ENCODE results near the gene LAMC1. TPM values are rescaled to one million over a fixed set of nuclear protein-coding genes. Genes with fewer than 3 reads are reported as not detected.

The LAMC1 gene
- total RNA-seq, 8 experiments from 2014 or later = 20.1 to 363 (median 140) TPM

DNA sequence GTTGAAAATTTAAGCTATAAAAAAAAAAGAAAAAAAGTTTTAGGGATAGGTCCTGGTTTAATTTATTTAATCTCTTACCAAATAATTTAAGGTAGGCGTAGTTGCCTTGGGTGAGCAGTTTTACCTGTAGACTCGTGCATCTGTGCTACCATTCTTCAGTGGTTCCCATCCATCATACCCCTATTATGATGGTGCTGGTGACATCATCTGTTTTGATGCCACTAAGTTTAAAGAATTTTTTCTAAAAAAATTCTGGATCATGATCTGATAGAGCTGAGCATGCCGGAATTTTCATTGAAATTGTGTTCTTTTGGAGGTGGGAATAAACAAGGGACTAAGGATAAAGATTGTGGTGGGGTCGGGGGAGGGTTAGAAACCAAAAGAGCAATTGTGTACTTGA is 15.7 kb downstream of the LAMC1 start:
- Histone ChIP-seq H3K4me3 (no peak overlapping the region), H3K4me1 (replicated peaks in 1 of 2) (peaks cover 7 to 18% of the 10 kb centered on the region in 2 donors), H3K27ac (no peak overlapping the region)
- 63 to 91% (median 80%) methylated on average over 1 to 4 of the region's 4 CpGs for WGBS, 10 experiments
- in situ Hi-C loops (cut with MboI; ENCODE audit: low pct_unique_long_range_greater_than_20kb in 2 of 9, low sequenced_read_pairs in 9 of 9, unreplicated experiment in 9 of 9) = no loop called here
- no peak for ATAC-seq (replicated peaks in 6 of 8)

- ATAC-seq (replicated peaks in 6 of 8) = no peak
- H3K4me1 ChIP-seq (replicated peaks in 1 of 2) = peaks cover 10 to 19% of the 10 kb centered on the region in 2 donors
- H3K27ac ChIP-seq = no peak overlapping the region
- 25 to 79% (median 67%) methylated on average over 2 to 4 of the region's 4 CpGs; no CpG with 5 or more reads in 1 of the 10 experiments for WGBS, 10 experiments
- no peak overlapping the region for H3K4me3 ChIP-seq
- in situ Hi-C loops (cut with MboI; ENCODE audit: low pct_unique_long_range_greater_than_20kb in 2 of 9, low sequenced_read_pairs in 9 of 9, unreplicated experiment in 9 of 9) = no loop called here
Observed at GRCh38 chr1:183039330-183039729, 16.1 kb downstream of the LAMC1 start.

DNA sequence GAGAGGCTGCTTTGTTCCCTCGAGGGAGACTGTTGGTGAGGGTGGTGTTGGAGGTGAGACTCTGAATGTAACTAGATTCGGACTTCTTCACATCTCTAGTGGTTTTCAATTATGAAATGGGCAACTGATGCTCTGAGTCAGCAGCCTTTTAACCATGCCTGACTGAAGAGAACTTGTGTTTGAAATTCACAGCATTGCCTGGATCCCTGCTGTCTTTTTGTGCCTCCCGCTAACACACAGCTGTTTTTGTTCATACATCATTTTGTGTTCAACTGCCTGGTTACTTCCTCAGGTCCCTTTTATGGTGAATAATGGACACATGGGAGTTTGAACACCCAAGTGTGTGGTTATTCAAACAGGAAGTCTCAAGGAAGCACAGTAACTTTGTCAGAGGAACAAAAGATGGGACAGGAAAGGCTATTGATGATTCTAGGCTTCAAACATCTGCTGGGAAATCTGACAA is 16.8 kb downstream of the LAMC1 start:
- no peak overlapping the region for H3K27ac ChIP-seq
- 0 to 30% (median 0%) methylated on average over 1 to 3 of the region's 3 CpGs; no CpG with 5 or more reads in 1 of the 10 experiments for WGBS, 10 experiments
- ATAC-seq (replicated peaks in 6 of 8) = peak; percentile 30 to 82 (median 72)
- H3K4me1 ChIP-seq (replicated peaks in 1 of 2) = peaks cover 13 to 20% of the 10 kb centered on the region in 2 donors
- in situ Hi-C loops (cut with MboI; ENCODE audit: low pct_unique_long_range_greater_than_20kb in 2 of 9, low sequenced_read_pairs in 9 of 9, unreplicated experiment in 9 of 9) = no loop called here
- no peak overlapping the region for H3K4me3 ChIP-seq

DNA sequence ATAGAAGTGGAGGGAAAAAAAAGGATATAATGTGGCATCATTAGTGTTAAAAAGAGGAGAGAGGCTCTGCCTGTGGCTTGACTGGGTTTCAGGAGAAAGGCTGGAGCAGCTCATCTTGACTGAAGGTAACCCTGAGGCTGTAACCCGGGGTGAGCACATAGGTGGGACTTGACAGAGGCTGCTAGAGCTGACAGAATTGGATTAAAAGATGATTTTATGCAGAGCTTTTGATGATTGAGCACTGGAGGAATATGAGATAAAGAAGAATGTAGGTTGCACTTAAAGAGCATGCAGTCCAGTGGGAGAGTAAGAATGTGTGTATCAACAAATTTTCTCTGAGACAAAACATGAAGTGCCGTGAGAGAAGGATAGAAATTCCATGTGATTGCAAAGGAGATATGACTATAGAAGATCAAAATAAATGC is 17.3 kb downstream of the LAMC1 start:
- H3K4me3 ChIP-seq = no peak overlapping the region
- in situ Hi-C loops (cut with MboI; ENCODE audit: low pct_unique_long_range_greater_than_20kb in 2 of 9, low sequenced_read_pairs in 9 of 9, unreplicated experiment in 9 of 9) = no loop called here

DNA sequence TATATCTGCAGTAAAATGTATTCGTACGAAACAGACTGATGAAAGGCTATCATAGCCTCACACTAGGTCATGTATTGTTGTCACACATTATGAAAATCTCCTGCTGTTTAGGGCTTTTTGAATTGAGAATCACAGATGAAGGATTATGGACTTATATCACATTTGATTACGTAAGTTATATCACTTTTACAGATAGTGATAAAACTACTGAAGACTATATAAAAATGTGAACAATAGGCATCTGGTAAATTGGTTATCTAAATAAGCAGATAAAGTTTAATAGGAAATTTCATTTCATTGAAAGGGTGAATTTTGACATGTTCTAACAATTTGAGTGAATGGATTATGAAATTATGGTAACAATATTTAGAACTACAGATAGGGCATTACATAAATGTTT is 20.0 kb downstream of the LAMC1 start:
- ATAC-seq (replicated peaks in 6 of 8) = no peak
- 0 to 100% (median 52%) methylated on average over 1 to 3 of the region's 3 CpGs for WGBS, 10 experiments
- no peak overlapping the region for H3K4me3 ChIP-seq
- in situ Hi-C loops (cut with MboI; ENCODE audit: low pct_unique_long_range_greater_than_20kb in 2 of 9, low sequenced_read_pairs in 9 of 9, unreplicated experiment in 9 of 9) = no loop called here
- no peak overlapping the region for H3K27ac ChIP-seq
- H3K4me1 ChIP-seq (replicated peaks in 1 of 2) = peaks cover 13 to 20% of the 10 kb centered on the region in 2 donors

More for the DNA sequence above, 17.3 kb downstream of the LAMC1 start:
- ATAC-seq (replicated peaks in 6 of 8) = peak in 1 of 8 experiments; percentile 27
- H3K4me1 ChIP-seq (replicated peaks in 1 of 2) = peaks cover 13 to 20% of the 10 kb centered on the region in 2 donors
- WGBS, 10 experiments = 0 to 100% (median 48%) methylated on average over 1 to 2 of the region's 2 CpGs; no CpG with 5 or more reads in 1 of the 10 experiments
- H3K27ac ChIP-seq = no peak overlapping the region

GRCh38 chr1:183043872-183044854 is 20.9 kb downstream of the LAMC1 start:
- ATAC-seq (replicated peaks in 6 of 8) = peak in 3 of 8 experiments; percentile 29 to 60 (median 41)
- Histone ChIP-seq H3K4me1 (replicated peaks in 1 of 2) (peaks cover 13 to 20% of the 10 kb centered on the region in 2 donors), H3K27ac (no peak overlapping the region), H3K4me3 (no peak overlapping the region)
- in situ Hi-C loops (cut with MboI; ENCODE audit: low pct_unique_long_range_greater_than_20kb in 2 of 9, low sequenced_read_pairs in 9 of 9, unreplicated experiment in 9 of 9) = no loop called here
- 6 to 100% (median 58%) methylated on average over 1 to 7 of the region's 7 CpGs for WGBS, 10 experiments

GRCh38 chr1:183044893-183045649 is 21.9 kb downstream of the LAMC1 start:
- in situ Hi-C loops (cut with MboI; ENCODE audit: low pct_unique_long_range_greater_than_20kb in 2 of 9, low sequenced_read_pairs in 9 of 9, unreplicated experiment in 9 of 9) = no loop called here
- WGBS, 10 experiments = 80 to 100% (median 94%) methylated on average over 1 to 2 of the region's 2 CpGs; no CpG with 5 or more reads in 2 of the 10 experiments
- H3K4me1 ChIP-seq (replicated peaks in 1 of 2) = peaks cover 11 to 13% of the 10 kb centered on the region in 2 donors
- H3K27ac ChIP-seq = no peak overlapping the region
- ATAC-seq (replicated peaks in 6 of 8) = no peak
- no peak overlapping the region for H3K4me3 ChIP-seq

GRCh38 chr1:183048087-183049085 is 25.2 kb downstream of the LAMC1 start:
- H3K27ac ChIP-seq = no peak overlapping the region
- no peak overlapping the region for H3K4me3 ChIP-seq
- WGBS, 10 experiments = 90 to 100% (median 93%) methylated on average over 3 to 7 of the region's 7 CpGs
- no peak for ATAC-seq (replicated peaks in 6 of 8)
- in situ Hi-C loops (cut with MboI; ENCODE audit: low pct_unique_long_range_greater_than_20kb in 2 of 9, low sequenced_read_pairs in 9 of 9, unreplicated experiment in 9 of 9) = no loop called here
- H3K4me1 ChIP-seq (replicated peaks in 1 of 2) = peaks cover 3 to 6% of the 10 kb centered on the region in 2 donors

- 0 to 100% (median 89%) methylated on average over 1 of the region's 1 CpG; no CpG with 5 or more reads in 4 of the 10 experiments for WGBS, 10 experiments
- in situ Hi-C loops (cut with MboI; ENCODE audit: low pct_unique_long_range_greater_than_20kb in 2 of 9, low sequenced_read_pairs in 9 of 9, unreplicated experiment in 9 of 9) = no loop called here
- Histone ChIP-seq H3K4me3 (no peak overlapping the region), H3K4me1 (replicated peaks in 1 of 2) (no peaks in the 10 kb centered on the region), H3K27ac (no peak overlapping the region)
- ATAC-seq (replicated peaks in 6 of 8) = peak in 3 of 8 experiments; percentile 33 to 78 (median 44)
Observed at GRCh38 chr1:183051546-183051945, 28.3 kb downstream of the LAMC1 start.

DNA sequence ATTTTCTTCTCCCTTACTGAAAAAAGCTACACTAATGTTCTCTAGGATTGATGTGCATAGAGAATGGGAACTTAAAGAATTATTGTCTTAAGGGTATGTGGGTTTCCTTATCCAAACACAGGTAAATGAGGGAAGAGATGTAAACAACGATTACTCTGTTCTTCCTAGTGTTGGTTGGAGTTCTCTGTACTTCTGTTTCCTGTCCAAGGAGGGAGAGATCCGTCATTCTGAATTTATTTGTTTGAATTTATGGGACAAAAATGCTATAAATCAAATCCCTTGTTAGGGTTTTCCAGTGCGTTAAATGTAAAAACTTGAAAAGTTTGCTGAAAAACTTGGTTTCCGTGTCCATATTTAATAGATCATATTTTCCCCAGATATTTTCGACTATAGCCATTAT is 29.6 kb downstream of the LAMC1 start:
- H3K27ac ChIP-seq = no peak overlapping the region
- H3K4me3 ChIP-seq = no peak overlapping the region
- ATAC-seq (replicated peaks in 6 of 8) = no peak
- in situ Hi-C loops (cut with MboI; ENCODE audit: low pct_unique_long_range_greater_than_20kb in 2 of 9, low sequenced_read_pairs in 9 of 9, unreplicated experiment in 9 of 9) = no loop called here
- 68 to 100% (median 92%) methylated on average over 3 to 5 of the region's 5 CpGs for WGBS, 10 experiments
- no peaks in the 10 kb centered on the region for H3K4me1 ChIP-seq (replicated peaks in 1 of 2)

GRCh38 chr1:183058851-183059502 is 35.8 kb downstream of the LAMC1 start:
- WGBS, 10 experiments = 17 to 100% (median 33%) methylated on average over 1 to 2 of the region's 2 CpGs; no CpG with 5 or more reads in 3 of the 10 experiments
- in situ Hi-C loops (cut with MboI; ENCODE audit: low pct_unique_long_range_greater_than_20kb in 2 of 9, low sequenced_read_pairs in 9 of 9, unreplicated experiment in 9 of 9) = no loop called here
- H3K4me3 ChIP-seq = no peak overlapping the region
- peaks cover 6 to 10% of the 10 kb centered on the region in 2 donors for H3K4me1 ChIP-seq (replicated peaks in 1 of 2)
- ATAC-seq (replicated peaks in 6 of 8) = peak in 4 of 8 experiments; percentile 22 to 63 (median 38)
- no peak overlapping the region for H3K27ac ChIP-seq

DNA sequence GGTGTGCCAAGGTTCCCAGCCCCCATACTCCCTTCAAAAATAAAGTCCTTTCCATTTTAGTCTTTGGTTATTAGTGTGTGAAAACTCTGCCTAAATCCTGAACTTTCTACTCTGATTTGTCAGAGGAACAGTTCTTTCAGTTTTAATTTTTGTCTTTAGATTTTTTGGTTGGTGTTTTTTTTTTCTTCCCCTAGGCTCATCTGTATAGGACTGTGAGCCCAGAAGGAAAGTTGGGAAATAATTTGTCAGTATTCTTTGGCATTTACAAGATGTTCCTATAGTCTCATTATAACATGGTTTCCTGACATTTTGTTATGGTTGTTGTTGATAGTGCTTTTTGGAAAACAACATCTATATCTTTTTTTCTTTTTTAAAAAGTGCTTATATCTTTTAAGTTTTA is 38.0 kb downstream of the LAMC1 start:
- in situ Hi-C loops (cut with MboI; ENCODE audit: low pct_unique_long_range_greater_than_20kb in 2 of 9, low sequenced_read_pairs in 9 of 9, unreplicated experiment in 9 of 9) = no loop called here
- H3K27ac ChIP-seq = no peak overlapping the region
- no peak for ATAC-seq (replicated peaks in 6 of 8)
- H3K4me1 ChIP-seq (replicated peaks in 1 of 2) = peaks cover 6 to 10% of the 10 kb centered on the region in 2 donors
- H3K4me3 ChIP-seq = no peak overlapping the region

Data from motor neuron (in vitro differentiated cells).